ENCODE data around the gene CPED1.

DNA sequence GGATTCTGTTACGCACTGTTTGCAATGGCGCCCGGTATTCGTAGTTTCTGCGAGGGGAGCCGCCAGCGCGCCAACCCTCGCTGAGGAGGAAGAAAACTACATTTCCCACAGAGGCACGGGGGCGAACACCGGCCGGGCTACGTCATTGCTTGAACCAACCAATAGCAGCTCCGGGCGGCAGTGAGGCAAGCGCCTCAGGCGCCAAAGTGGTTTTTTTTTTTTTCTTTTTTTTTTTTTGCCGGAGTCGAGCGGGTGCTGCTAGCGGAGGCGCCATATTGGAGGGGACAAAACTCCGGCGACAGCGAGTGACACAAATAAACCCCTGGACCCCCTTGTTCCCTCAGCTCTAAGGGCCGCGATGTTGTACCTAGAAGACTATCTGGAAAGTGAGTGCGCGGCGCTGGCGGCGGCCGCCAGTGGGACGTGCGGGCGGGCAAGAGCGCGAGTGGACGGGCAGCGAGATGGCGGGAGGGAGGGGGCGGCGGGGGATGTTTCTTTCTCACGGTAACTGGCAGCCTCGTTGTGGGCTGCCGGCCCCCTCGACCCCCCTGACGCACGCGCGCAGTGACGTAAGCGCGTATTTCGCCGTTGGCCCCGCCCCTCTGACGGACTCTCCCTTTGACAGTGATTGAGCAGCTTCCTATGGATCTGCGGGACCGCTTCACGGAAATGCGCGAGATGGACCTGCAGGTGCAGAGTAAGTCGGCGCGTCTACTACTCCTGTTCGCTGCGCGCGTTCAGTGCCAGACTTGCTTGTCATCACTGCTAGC is 37.8 kb upstream of the CPED1 start, which contains the start of gene ING3:
- TF ChIP-seq, protein P1, sequence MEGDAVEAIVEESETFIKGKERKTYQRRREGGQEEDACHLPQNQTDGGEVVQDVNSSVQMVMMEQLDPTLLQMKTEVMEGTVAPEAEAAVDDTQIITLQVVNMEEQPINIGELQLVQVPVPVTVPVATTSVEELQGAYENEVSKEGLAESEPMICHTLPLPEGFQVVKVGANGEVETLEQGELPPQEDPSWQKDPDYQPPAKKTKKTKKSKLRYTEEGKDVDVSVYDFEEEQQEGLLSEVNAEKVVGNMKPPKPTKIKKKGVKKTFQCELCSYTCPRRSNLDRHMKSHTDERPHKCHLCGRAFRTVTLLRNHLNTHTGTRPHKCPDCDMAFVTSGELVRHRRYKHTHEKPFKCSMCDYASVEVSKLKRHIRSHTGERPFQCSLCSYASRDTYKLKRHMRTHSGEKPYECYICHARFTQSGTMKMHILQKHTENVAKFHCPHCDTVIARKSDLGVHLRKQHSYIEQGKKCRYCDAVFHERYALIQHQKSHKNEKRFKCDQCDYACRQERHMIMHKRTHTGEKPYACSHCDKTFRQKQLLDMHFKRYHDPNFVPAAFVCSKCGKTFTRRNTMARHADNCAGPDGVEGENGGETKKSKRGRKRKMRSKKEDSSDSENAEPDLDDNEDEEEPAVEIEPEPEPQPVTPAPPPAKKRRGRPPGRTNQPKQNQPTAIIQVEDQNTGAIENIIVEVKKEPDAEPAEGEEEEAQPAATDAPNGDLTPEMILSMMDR (IDR thresholded peaks at IDR 0.05) = no peak
- TF ChIP-seq POLR2A (IDR thresholded peaks at IDR 0.05) = no peak
